ENCODE results near the gene PDCD1. TPM values are rescaled to one million over a fixed set of nuclear protein-coding genes. Genes with fewer than 3 reads are reported as not detected.

Gene PDCD1
- total RNA-seq, 4 donors from 2014 or later: 0.49 to 2.3 (median 1.1) TPM

DNA sequence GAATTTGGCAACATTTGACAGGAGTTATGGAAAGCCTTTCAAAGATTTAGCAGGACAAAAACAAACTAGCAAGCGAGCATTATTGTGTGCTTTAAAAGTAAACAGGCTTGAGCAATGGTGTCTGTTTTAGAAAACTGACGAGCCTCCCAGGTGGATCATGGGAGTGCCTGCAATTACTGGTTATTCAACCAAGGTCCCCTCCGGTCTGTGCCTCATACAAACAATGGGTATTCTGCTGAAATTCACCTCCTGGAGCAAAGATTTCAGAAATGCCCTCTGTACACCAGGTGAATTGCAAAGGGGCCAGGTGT, 33.2 kb upstream of the PDCD1 start:
- no peak overlapping the region for H3K27ac ChIP-seq
- 85 to 89% methylated on average over 3 of the region's 3 CpGs for WGBS, 2 donors

GRCh38 chr2:241891315-241891987, 32.8 kb upstream of the PDCD1 start:
- no peaks in the 10 kb centered on the region for H3K9me3 ChIP-seq
- 94% methylated on average over 26 to 27 of the region's 27 CpGs for WGBS, 2 donors
- H3K4me3 ChIP-seq (replicated peaks in 1 of 3): no peak overlapping the region
- intact Hi-C loops (cut with DNase I): no loop called here
- H3K36me3 ChIP-seq: no peaks in the 10 kb centered on the region
- no peak for DNase-seq
- H3K27me3 ChIP-seq: no peaks in the 10 kb centered on the region
- TF ChIP-seq CTCF (IDR thresholded peaks at IDR 0.05) (no peak), POLR2A (IDR thresholded peaks at IDR 0.05) (no peak)
- no peak overlapping the region for H3K27ac ChIP-seq
- H3K4me1 ChIP-seq: peaks cover 12 to 32% of the 10 kb centered on the region in 2 donors

More for the DNA sequence above, 33.2 kb upstream of the PDCD1 start:
- Histone ChIP-seq H3K27me3 (no peaks in the 10 kb centered on the region), H3K36me3 (no peaks in the 10 kb centered on the region), H3K4me3 (replicated peaks in 1 of 3) (no peak overlapping the region), H3K4me1 (peaks cover 12 to 34% of the 10 kb centered on the region in 2 donors), H3K9me3 (no peaks in the 10 kb centered on the region)
- intact Hi-C loops (cut with DNase I): no loop called here
- DNase-seq: no peak
- no peak for TF ChIP-seq CTCF (IDR thresholded peaks at IDR 0.05)
- no peak for TF ChIP-seq POLR2A (IDR thresholded peaks at IDR 0.05)

- no peak for DNase-seq
- Histone ChIP-seq H3K36me3 (no peaks in the 10 kb centered on the region), H3K27me3 (no peaks in the 10 kb centered on the region), H3K4me3 (replicated peaks in 1 of 3) (no peak overlapping the region), H3K27ac (no peak overlapping the region), H3K9me3 (no peaks in the 10 kb centered on the region), H3K4me1 (peaks cover 11 to 25% of the 10 kb centered on the region in 2 donors)
- no peak for TF ChIP-seq POLR2A (IDR thresholded peaks at IDR 0.05)
- TF ChIP-seq CTCF (IDR thresholded peaks at IDR 0.05): no peak
- WGBS, 2 donors: 90% methylated on average over 27 to 29 of the region's 29 CpGs
- intact Hi-C loops (cut with DNase I): no loop called here
Observed at GRCh38 chr2:241890524-241891235, 32.0 kb upstream of the PDCD1 start.

DNA sequence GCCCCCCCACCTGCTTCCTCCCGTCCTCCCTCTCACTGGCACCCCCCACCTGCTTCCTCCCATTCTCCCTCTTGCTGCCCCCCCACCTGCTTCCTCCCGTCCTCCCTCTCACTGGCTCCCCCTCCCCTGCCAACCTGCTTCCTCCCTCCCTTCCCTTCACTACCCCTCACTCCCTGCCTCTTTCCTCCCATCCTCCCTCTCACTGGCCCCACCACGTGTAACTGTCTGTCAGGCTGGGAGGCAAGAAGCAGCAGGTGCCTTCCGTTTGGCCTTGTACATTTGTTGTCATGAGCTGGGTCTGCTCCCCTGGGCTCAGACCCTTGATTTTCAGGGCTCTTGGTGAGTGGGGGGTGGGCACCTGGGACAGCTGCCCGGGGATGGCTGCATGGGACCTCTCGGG, 29.9 kb upstream of the PDCD1 start:
- TF ChIP-seq POLR2A (IDR thresholded peaks at IDR 0.05) (no peak), CTCF (IDR thresholded peaks at IDR 0.05) (no peak)
- Histone ChIP-seq H3K9me3 (no peaks in the 10 kb centered on the region), H3K4me3 (replicated peaks in 1 of 3) (no peak overlapping the region), H3K27me3 (no peaks in the 10 kb centered on the region), H3K4me1 (peaks cover 0 to 12% of the 10 kb centered on the region in 2 donors), H3K36me3 (no peaks in the 10 kb centered on the region), H3K27ac (no peak overlapping the region)
- 72 to 73% methylated on average over 4 of the region's 6 CpGs for WGBS, 2 donors
- intact Hi-C loops (cut with DNase I): no loop called here
- no peak for DNase-seq

- Histone ChIP-seq H3K27me3 (no peaks in the 10 kb centered on the region), H3K4me3 (replicated peaks in 1 of 3) (no peak overlapping the region), H3K36me3 (no peaks in the 10 kb centered on the region), H3K27ac (no peak overlapping the region), H3K4me1 (peaks cover 0 to 13% of the 10 kb centered on the region in 2 donors), H3K9me3 (no peaks in the 10 kb centered on the region)
- intact Hi-C loops (cut with DNase I): no loop called here
- DNase-seq: no peak
- 90 to 92% methylated on average over 20 to 21 of the region's 24 CpGs for WGBS, 2 donors
- TF ChIP-seq CTCF (IDR thresholded peaks at IDR 0.05) (no peak), POLR2A (IDR thresholded peaks at IDR 0.05) (no peak)
Observed at GRCh38 chr2:241887806-241888522, 29.3 kb upstream of the PDCD1 start.

Measured in thyroid gland (tissue), 4 donors.